Measurements from ENCODE around the gene ARHGEF4. TPM values are rescaled to one million over a fixed set of nuclear protein-coding genes. Genes with fewer than 3 reads are reported as not detected.

Gene ARHGEF4
- total RNA-seq, 1 experiment from 2014 or later = 12.6 TPM

DNA sequence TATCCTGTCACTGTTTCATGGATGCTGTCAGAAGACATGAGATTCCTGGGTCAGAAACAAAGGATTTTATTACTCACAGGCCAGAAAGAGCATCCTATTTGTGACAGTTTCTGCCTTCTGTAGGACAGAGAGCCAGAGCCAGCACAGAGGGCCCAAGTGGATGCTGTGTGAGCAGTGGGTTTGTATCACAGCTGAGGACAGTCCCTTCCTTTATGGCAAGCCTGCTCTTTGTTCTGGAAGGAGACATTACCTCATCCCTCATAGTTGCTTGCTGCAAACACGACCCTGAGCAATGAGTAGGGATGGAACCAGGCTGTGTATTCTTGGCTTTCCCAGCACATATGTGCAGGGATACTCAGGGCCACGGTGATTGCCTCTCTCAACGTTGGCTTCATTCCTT is 41.6 kb downstream of the ARHGEF4 start:
- DNase-seq = no peak
- Histone ChIP-seq H3K27me3 (ENCODE audit: insufficient read depth, low read length) (no peaks in the 10 kb centered on the region), H2BK12ac (ENCODE audit: insufficient read length, low read depth, low read length) (no peak overlapping the region), H4K91ac (ENCODE audit: insufficient read length, low read depth, low read length) (no peak overlapping the region), H3K14ac (ENCODE audit: insufficient read depth, low read length) (no peak overlapping the region), H2BK5ac (ENCODE audit: insufficient read length, low read length) (no peak overlapping the region), H3K79me2 (ENCODE audit: insufficient read depth, low read length) (no peaks in the 10 kb centered on the region), H4K5ac (ENCODE audit: insufficient read length, low read depth, low read length) (no peak overlapping the region), H2BK20ac (ENCODE audit: low read depth, low read length, poor library complexity, severe bottlenecking) (no peak overlapping the region), H3K4me2 (ENCODE audit: insufficient read depth, insufficient read length, low read length) (no peak overlapping the region), H3K23ac (ENCODE audit: insufficient read length, low read depth, low read length) (no peak overlapping the region), H3K18ac (ENCODE audit: insufficient read length, low read depth, low read length) (no peak overlapping the region), H4K20me1 (ENCODE audit: control insufficient read depth, insufficient read depth, insufficient read length) (no peaks in the 10 kb centered on the region), H3K23me2 (ENCODE audit: insufficient read length, low read depth, low read length, poor library complexity, severe bottlenecking) (no peaks in the 10 kb centered on the region), H3K4me1 (ENCODE audit: insufficient read depth, low read length) (no peaks in the 10 kb centered on the region), H2BK120ac (ENCODE audit: low read depth, low read length, poor library complexity, severe bottlenecking) (no peak overlapping the region), H3K9ac (ENCODE audit: extremely low read depth, insufficient read length, low read length) (no peak overlapping the region), H3K27ac (ENCODE audit: insufficient read length, low read depth, low read length) (no peak overlapping the region), H2AK5ac (ENCODE audit: insufficient read length, low read length) (no peak overlapping the region), H3K9me3 (ENCODE audit: control insufficient read depth, low read depth, low read length) (no peaks in the 10 kb centered on the region), H3T11ph (ENCODE audit: low read length) (no peak overlapping the region), H4K8ac (replicated peaks; ENCODE audit: insufficient read length, low read depth, low read length) (no peak overlapping the region), H3K79me1 (ENCODE audit: insufficient read depth, low read depth, low read length, poor library complexity, severe bottlenecking) (no peaks in the 10 kb centered on the region), H2AFZ (ENCODE audit: low read length) (no peak overlapping the region), H3K4ac (ENCODE audit: low read depth, low read length) (no peak overlapping the region), H3K56ac (ENCODE audit: insufficient read length, low read depth, low read length) (no peak overlapping the region), H2BK15ac (ENCODE audit: low read depth, low read length) (no peak overlapping the region)
- Mint-ChIP-seq H3K36me3 (ENCODE audit: insufficient read depth in 1 of 3, low read depth in 3 of 3) (peaks cover 0 to 16% (median 6%) of the 10 kb centered on the region in 3 experiments; a peak in 5 of 7 replicates), H3K27ac (no peak overlapping the region), H3K27me3 (ENCODE audit: low read depth) (no peaks in the 10 kb centered on the region), H3K4me1 (peaks cover 7% of the 10 kb centered on the region in 2 experiments), H3K4me3 (no peak overlapping the region), H3K9me3 (peaks cover 6 to 7% of the 10 kb centered on the region in 2 experiments; a peak in 4 of 5 replicates)
- TF ChIP-seq, protein P1, sequence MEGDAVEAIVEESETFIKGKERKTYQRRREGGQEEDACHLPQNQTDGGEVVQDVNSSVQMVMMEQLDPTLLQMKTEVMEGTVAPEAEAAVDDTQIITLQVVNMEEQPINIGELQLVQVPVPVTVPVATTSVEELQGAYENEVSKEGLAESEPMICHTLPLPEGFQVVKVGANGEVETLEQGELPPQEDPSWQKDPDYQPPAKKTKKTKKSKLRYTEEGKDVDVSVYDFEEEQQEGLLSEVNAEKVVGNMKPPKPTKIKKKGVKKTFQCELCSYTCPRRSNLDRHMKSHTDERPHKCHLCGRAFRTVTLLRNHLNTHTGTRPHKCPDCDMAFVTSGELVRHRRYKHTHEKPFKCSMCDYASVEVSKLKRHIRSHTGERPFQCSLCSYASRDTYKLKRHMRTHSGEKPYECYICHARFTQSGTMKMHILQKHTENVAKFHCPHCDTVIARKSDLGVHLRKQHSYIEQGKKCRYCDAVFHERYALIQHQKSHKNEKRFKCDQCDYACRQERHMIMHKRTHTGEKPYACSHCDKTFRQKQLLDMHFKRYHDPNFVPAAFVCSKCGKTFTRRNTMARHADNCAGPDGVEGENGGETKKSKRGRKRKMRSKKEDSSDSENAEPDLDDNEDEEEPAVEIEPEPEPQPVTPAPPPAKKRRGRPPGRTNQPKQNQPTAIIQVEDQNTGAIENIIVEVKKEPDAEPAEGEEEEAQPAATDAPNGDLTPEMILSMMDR (conservative IDR thresholded peaks at IDR 0.05) = no peak
- no CpG with 5 or more reads among the region's 3 CpGs for WGBS (ENCODE audit: extremely low coverage, insufficient read length, low lambda C conversion rate)
